AML-193 (cell line): ENCODE data around the gene ELL2.
A peak's percentile ranks its signal among the peaks of the same experiment; 100 is the strongest.

Source experiments
- DNase-seq, 2 experiments: peaks; one replicate each; lab custom pipeline; 2025; lab: John Stamatoyannopoulos, UW

ELL2 gene

GRCh38 chr5:95880081-95880926 is 81.3 kb downstream of the ELL2 start:
- no peak for DNase-seq

GRCh38 chr5:95879661-95880060 is 82.0 kb downstream of the ELL2 start:
- DNase-seq: no peak

GRCh38 chr5:95878417-95879323 is 83.0 kb downstream of the ELL2 start:
- no peak for DNase-seq

- DNase-seq: no peak
Measured at GRCh38 chr5:95876782-95877181, 84.9 kb downstream of the ELL2 start.

- DNase-seq: no peak
Measured at GRCh38 chr5:95874246-95874645, 87.4 kb downstream of the ELL2 start.

- DNase-seq: no peak
Measured at GRCh38 chr5:95873351-95873750, 88.3 kb downstream of the ELL2 start.

- DNase-seq: no peak
Measured at GRCh38 chr5:95872346-95873268, 89.0 kb downstream of the ELL2 start.

GRCh38 chr5:95871146-95871806 is 90.4 kb downstream of the ELL2 start:
- DNase-seq: no peak

DNA sequence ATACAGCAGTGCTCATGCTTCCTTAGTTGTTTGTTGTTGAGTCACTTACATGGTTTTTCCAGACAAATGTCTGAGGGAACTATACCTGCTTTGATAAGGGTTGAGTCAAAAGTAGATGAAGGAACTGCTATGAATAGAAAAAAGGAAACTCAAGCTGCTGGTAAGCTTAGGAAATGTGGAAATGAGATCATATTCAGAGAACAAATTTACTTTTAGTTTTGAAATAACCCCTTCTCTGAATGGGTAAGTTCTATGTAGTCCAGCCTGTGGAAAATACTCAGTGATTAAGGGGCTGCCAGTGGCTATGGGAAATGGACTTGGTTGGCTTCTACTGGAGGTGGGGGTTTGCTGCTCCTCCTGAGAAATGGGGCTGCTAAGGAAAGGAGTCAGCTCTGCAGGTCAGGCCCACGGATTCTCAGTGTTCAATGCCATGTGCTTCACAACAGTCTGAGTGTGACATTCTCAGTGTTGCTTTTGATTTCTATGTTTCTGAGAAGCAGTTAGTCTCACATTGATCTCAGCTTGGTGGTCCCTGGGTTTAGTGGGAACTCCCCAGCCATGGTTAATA is 91.5 kb downstream of the ELL2 start:
- peak; percentile 47 to 69 for DNase-seq

DNA sequence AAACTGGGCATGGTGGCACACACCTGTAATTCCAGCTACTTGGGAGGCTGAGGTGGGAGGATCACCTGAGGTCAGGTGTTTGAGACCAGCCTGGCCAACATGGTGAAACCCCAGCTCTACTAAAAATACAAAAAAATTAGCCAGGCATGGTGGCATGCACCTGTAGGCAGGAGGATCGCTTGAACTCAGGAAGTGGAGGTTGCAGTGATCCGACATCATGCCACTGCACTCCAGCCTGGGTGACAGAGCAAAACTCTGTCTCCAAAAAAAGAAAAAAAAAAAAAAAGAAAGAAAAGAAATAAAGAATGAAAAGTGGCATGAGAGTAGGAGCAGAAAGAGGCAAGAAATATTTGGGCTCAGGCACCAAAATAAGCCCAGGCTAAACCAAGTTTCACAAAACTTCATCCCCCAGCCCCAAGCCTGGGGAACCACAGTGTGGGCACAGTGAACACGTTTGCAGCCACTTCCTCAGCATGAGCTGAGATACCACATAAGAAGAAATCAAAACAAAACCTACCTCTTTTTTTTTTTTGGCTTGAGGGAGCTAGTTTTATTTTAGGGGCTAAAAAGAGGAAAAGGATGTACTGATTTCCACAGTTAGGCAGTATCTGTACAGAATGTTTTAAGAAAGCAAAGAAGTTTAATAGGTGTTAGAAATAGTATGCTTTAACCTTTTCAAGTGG is 92.3 kb downstream of the ELL2 start:
- DNase-seq: peak; percentile 10 to 11

GRCh38 chr5:95868136-95868535 is 93.5 kb downstream of the ELL2 start:
- DNase-seq: no peak

- DNase-seq: no peak
Measured at GRCh38 chr5:95866435-95867040, 95.1 kb downstream of the ELL2 start.

- no peak for DNase-seq
Measured at GRCh38 chr5:95864944-95865504, 96.6 kb downstream of the ELL2 start.

DNA sequence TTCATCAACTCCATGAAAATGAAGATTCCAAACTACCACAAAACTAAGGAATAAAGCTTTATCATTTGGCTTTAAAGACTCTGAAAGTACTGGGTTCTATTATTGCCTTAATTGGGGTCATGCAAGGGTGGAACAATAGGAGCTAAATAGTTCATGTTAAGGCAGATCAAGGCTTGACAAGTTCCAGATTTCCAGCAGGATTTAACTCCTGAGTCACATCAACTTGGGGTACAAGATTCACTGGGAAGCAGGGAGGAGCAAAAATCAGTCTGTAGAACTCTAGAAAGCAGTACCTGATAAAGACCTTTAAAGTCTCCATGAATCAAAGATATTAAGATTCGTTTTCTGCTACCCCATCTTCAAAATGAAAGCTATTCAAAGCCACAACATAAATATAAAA is 97.2 kb downstream of the ELL2 start:
- DNase-seq: no peak

DNA sequence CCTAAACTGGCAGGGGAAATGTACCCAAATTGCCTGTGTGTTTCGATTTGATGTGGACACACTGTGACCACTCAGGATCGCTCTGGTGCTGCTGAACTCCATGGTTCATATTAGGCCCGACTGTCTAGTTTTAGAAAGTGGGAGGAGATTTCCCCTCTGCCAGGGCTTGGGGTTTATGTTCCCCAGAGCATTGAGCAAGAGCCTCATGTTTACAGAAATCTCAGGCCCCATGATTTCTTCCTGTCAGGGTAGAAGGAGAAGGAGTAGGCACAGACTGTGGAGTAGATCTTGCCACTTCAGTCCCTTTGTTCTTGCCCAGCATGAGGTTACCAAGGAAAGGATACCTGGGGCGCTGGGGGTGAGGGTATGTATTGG is 98.3 kb downstream of the ELL2 start:
- DNase-seq: peak; percentile 53 to 59

DNA sequence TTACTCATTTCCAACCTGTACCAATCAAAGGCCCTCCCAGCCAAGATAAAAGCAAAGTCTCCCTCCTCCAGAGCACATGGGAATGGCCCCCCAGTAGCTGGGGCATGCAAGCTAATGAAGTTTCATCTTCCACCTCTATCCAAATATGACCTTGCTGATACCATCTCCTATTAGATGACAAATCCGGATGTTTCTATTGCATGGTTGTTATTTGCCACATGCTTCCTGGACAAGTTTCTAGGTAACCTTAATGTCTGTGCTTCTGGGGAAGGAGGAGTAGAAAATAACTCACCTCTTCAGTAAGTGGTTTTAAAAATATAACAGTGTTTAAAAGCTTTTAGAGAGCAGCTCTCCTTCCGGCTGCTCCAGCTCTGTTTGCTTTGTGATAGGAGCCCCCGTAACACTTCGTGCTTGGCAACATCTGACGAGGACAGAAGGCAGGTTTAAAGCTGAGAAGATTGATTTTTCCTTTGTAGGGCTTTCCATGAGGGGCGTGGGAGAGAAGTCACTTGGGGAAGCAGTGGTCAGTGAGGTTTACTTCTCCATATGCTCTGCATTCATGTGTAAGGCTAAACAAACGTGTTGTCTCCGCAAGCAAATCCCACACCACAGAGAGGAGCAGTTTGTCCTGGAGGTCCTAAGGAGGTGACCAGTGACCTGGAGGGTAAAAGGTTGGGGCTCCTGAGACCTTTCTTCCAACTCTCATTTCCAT is 98.8 kb downstream of the ELL2 start:
- DNase-seq: no peak

DNA sequence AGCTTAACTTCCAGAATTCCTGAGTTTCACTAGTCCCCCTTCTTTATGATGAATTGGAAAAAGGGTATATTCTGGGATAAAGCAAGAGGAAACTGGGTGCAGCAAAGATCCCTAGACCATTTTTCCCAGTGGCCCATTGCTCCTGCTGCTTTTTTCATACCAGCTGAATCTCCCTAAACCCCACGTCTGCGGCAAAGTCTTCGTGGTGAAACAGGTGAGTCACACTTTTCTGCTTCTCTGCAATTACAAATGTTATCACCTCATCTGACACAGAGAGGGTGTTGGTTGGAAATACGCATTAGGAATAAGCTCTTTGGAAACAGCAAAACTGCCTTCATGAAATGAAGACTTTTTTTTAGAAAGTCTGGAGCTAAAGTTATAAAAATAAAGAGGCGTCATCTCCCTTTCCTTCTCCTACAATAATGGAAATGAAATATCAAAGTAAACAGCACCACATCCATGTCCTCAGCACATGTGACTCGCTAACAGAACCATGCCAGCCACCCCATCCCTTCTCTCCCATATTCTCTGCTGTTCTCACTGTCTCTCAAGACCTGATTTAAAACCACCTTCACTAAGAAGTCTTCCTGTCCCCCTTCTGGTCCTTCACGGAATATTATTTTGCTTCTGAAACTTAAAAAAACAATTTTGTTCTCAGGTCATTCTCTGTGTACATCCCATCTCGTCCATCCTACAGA is 99.6 kb downstream of the ELL2 start:
- DNase-seq: no peak

GRCh38 chr5:95861221-95861863 is 100.3 kb downstream of the ELL2 start:
- DNase-seq: peak; percentile 72 to 78
